Mucosa of gallbladder (tissue), 1 donor: ENCODE measurements around the gene TMX2. TPM values are rescaled to one million over a fixed set of nuclear protein-coding genes. Genes with fewer than 3 reads are reported as not detected.
"Not testable (repeated sequence)": the region's sequence is repeated elsewhere in the genome, so short reads cannot be mapped to it uniquely, and the experiment has no call there.

Experiments used
- DNase-seq: peaks from one replicate; pipeline ENCODE4 v3.0.0-alpha.2; 2020; ENCODE audit warnings: low spot score
- total RNA-seq: library from RNA; stranded (reverse); gene quantifications from one replicate; pipeline ENCODE4 v1.2.1, GENCODE V29; 2021
- donor health status: DM: no; HTN: no; CAD: no.

Gene TMX2
- total RNA-seq, 1 donor from 2014 or later = 72.3 TPM

DNA sequence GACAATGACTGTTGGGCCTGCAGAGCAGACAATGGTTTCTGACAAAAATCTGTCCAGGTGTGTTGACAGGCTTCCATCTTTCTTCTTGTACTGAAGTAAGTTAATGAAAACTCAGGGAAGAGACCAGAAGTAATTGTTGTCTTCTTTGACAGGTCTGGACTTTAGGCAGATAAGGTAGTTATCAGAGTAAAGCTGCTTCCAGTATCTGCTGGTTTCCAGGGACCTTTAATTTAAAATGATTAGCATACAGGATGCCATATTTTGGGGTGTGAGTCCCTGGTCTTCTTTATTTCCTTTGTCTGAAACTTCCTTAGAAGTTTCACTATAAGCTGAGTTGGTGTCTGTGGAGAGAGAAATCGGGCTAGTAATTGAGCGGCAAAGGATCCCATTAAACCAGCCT, 1.4 kb downstream of the TMX2 start:
- no peak for DNase-seq

- not testable (repeated sequence) for DNase-seq
Measured at GRCh38 chr11:57716726-57717125, 4.3 kb downstream of the TMX2 start.

GRCh38 chr11:57727185-57727584, 14.8 kb downstream of the TMX2 start:
- no peak for DNase-seq

GRCh38 chr11:57728829-57729228, 16.4 kb downstream of the TMX2 start:
- no peak for DNase-seq

DNA sequence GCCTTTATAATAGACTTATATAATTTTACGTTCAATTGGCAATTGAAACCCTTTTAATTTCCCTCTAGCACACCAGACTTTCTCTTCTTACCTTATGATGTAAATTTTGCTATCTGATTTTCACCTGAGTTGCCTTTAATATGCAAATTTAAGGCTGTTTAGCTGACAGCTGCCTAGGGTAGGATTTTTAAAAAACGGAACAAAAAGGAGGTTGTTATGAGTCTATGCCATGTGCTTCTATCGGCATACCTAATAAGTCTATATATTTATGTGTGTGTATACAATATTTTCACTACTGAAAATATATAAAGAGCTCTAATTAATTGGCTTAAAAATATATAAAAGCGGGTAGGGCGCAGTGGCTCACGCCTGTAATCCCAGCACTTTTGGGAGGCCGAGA, 17.1 kb downstream of the TMX2 start:
- DNase-seq = no peak

GRCh38 chr11:57732661-57733060, 20.3 kb downstream of the TMX2 start:
- no peak for DNase-seq

GRCh38 chr11:57735619-57736298, 23.4 kb downstream of the TMX2 start:
- DNase-seq = peak; percentile 12

GRCh38 chr11:57741132-57742086, 29.0 kb downstream of the TMX2 start, which contains the start of gene SELENOH:
Gene SELENOH, plus strand, starts transcription at chr11:57741491. Its CDS starts 105 bp downstream, at chr11:57741596.
- peak; percentile 96 for DNase-seq

GRCh38 chr11:57742087-57742452, 29.7 kb downstream of the TMX2 start:
- no peak for DNase-seq

- DNase-seq = no peak
Measured at GRCh38 chr11:57744357-57744756, 32.0 kb downstream of the TMX2 start.

DNA sequence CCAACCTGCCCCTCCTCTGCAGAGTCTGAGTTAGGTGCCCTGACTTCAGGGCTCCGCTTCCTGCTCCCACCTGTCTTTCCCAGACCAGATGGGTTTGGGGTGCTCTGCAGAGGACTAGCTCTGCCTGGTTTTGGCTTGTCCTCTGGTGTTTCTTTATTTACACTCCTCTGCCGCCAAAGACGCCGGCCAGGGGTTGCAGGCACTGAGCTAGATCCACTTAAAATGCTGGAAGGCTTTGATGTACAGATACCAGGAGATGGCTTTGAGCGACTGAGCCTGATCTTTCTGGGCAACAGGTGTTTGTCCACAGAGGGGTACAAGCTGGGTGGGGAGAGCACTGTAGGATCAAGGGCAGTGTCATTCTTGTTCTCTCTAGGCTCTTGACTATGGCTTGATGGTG, 32.8 kb downstream of the TMX2 start:
- DNase-seq = no peak

GRCh38 chr11:57746920-57747319, 34.5 kb downstream of the TMX2 start:
- DNase-seq = no peak

GRCh38 chr11:57751176-57751575, 38.8 kb downstream of the TMX2 start:
- no peak for DNase-seq

DNA sequence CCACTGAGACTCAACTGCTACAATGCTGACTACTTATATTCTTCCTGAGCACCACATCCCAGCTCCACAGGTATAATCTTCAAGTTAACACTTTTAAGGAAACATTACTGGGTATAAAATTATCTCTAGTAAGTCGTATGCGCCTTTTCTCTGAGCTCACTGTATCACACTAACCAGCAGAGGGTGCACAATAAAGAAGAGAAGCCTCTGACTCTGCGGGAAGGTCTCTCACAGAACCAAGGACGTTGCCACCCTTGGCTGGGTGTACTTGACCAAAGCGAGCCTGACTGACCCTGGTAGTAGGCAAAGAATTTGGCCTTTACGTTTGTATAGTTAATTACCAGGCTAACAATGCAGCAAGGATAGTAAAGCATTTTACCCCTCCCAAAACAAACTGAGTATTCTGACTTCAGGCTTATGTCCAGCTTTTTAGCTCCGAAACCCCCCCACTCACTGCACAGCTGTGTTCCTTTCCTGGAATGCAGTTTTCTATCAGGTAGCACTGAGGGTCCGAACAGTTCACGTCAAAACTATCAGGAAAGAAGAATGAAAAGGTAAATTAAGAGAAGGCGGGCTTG, 39.4 kb downstream of the TMX2 start, which contains the start of gene BTBD18:
TSS of gene BTBD18 (minus strand) at position 144 of the 578 bp plus-strand sequence. CDS start 631 bp downstream, outside the sequence.
- DNase-seq = no peak

- no peak for DNase-seq
Measured at GRCh38 chr11:57752954-57753353, 40.6 kb downstream of the TMX2 start.

- DNase-seq = no peak
Measured at GRCh38 chr11:57758174-57758573, 45.8 kb downstream of the TMX2 start.

- DNase-seq = peak; percentile 92
Measured at GRCh38 chr11:57761301-57762234, 49.2 kb downstream of the TMX2 start, which contains the start of gene CTNND1. Gene CTNND1, plus strand, starts transcription at chr11:57761802. Its CDS starts 29,677 bp downstream, at chr11:57791479.

- no peak for DNase-seq
Measured at GRCh38 chr11:57762235-57762861, 50.0 kb downstream of the TMX2 start.

DNA sequence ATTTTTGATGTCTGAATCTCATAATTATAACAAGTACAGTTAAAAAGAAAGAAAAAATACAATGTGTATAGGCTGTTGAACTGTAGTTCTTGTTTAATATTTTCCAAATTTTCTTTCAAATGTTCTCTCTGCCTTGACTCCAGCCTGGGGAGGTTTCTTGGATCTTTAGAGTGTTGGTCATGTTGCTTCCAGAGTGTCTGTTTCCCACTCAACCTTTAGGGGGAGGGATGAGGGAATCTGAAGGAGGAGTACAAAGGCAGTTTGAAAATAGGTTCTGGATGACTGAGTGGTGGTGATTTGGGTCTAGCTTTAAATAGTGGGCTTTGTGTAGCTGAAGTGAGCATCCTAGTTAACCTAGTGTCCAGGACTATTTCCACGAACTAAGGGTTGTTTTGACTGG, 51.2 kb downstream of the TMX2 start:
- no peak for DNase-seq

DNA sequence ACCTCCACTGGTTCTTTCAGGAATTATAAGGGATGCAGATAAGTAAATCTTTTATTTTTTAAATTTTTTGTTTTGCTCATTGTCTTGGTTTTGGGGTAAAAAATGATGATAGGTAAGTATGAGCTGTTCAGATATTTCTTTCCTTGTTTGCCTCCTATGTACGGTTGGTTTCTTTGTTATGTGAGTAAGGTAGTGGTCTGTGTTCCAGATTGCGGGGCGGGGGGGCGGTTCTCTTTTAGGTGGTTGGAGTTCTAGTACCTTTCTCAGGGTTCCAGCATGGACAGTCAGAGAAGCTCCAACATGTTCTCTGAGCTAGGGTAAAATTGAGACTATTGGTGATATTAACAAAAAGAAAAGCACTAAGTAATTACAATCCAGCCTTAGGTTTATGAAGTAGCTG, 51.6 kb downstream of the TMX2 start:
- DNase-seq = no peak

GRCh38 chr11:57764566-57764965, 52.2 kb downstream of the TMX2 start:
- DNase-seq = no peak
